H9 (cell line): Measurements from ENCODE around the gene ATCAY. TPM values are rescaled to one million over a fixed set of nuclear protein-coding genes. Genes with fewer than 3 reads are reported as not detected.
"Not testable (repeated sequence)": the region's sequence is repeated elsewhere in the genome, so short reads cannot be mapped to it uniquely, and the experiment has no call there.

ENCODE experiments used
- DNase-seq: peaks from one replicate; pipeline ENCODE4 v3.0.0-alpha.2; 2017
- H2AFZ ChIP-seq: one replicate; pipeline ENCODE4 v1.6.1; 2013; ENCODE audit warnings: mild to moderate bottlenecking, low read length, control low read depth, moderate library complexity
- H2AK5ac ChIP-seq: 2 replicates; pipeline ENCODE4 v1.6.1; 2013; ENCODE audit warnings: low read length, control low read depth, mixed read lengths; ENCODE audit not compliant: insufficient read length
- H2BK120ac ChIP-seq: one replicate; pipeline ENCODE4 v1.6.1; 2013; ENCODE audit warnings: low read depth, mild to moderate bottlenecking, low read length, control low read depth, inconsistent platforms; ENCODE audit not compliant: poor library complexity, severe bottlenecking
- H2BK12ac ChIP-seq: 2 replicates; pipeline ENCODE4 v1.6.1; 2013; ENCODE audit warnings: low read length, control low read depth, mixed read lengths, low read depth; ENCODE audit not compliant: insufficient read length
- H2BK15ac ChIP-seq: 2 replicates; pipeline ENCODE4 v1.6.1; 2013; ENCODE audit warnings: low read depth, low read length, control low read depth
- H2BK20ac ChIP-seq: one replicate; pipeline ENCODE4 v1.6.1; 2013; ENCODE audit warnings: low read depth, mild to moderate bottlenecking, low read length, control low read depth, inconsistent platforms; ENCODE audit not compliant: poor library complexity, severe bottlenecking
- H2BK5ac ChIP-seq: 2 replicates; pipeline ENCODE4 v1.6.1; 2013; ENCODE audit warnings: low read length, control low read depth, mixed read lengths; ENCODE audit not compliant: insufficient read length
- H3K14ac ChIP-seq: 2 replicates; pipeline ENCODE4 v1.6.1; 2013; ENCODE audit warnings: low read length, control low read depth; ENCODE audit not compliant: insufficient read depth
- H3K18ac ChIP-seq: 2 replicates; pipeline ENCODE4 v1.6.1; 2013; ENCODE audit warnings: low read depth, mild to moderate bottlenecking, mixed read lengths, low read length, control low read depth; ENCODE audit not compliant: insufficient read length
- H3K23ac ChIP-seq: 2 replicates; pipeline ENCODE4 v1.6.1; 2013; ENCODE audit warnings: low read length, control low read depth, mixed read lengths, low read depth; ENCODE audit not compliant: insufficient read length
- H3K23me2 ChIP-seq: 2 replicates; pipeline ENCODE4 v1.6.1; 2013; ENCODE audit warnings: low read depth, mild to moderate bottlenecking, mixed read lengths, low read length, control low read depth; ENCODE audit not compliant: insufficient read length, poor library complexity, severe bottlenecking
- H3K27ac ChIP-seq: 2 replicates; pipeline ENCODE4 v1.5.1; 2013; ENCODE audit warnings: low read length, control low read depth, mixed read lengths, low read depth; ENCODE audit not compliant: insufficient read length
- H3K27me3 ChIP-seq: 2 replicates; pipeline ENCODE4 v1.6.1; 2013; ENCODE audit warnings: low read length, control low read depth, inconsistent platforms; ENCODE audit not compliant: insufficient read depth
- H3K4ac ChIP-seq: 2 replicates; pipeline ENCODE4 v1.6.1; 2013; ENCODE audit warnings: low read depth, mild to moderate bottlenecking, control low read depth, inconsistent platforms, low read length, moderate library complexity
- H3K4me1 ChIP-seq: 2 replicates; pipeline ENCODE4 v1.6.1; 2013; ENCODE audit warnings: low read length, control low read depth, inconsistent platforms; ENCODE audit not compliant: insufficient read depth
- H3K4me2 ChIP-seq: 2 replicates; pipeline ENCODE4 v1.6.1; 2013; ENCODE audit warnings: low read length, control low read depth, mixed read lengths; ENCODE audit not compliant: insufficient read length, insufficient read depth
- H3K56ac ChIP-seq: 2 replicates; pipeline ENCODE4 v1.6.1; 2013; ENCODE audit warnings: low read depth, mild to moderate bottlenecking, mixed read lengths, low read length, control low read depth; ENCODE audit not compliant: insufficient read length
- H3K79me1 ChIP-seq: 2 replicates; pipeline ENCODE4 v1.6.1; 2013; ENCODE audit warnings: low read depth, mild to moderate bottlenecking, moderate library complexity, low read length, control low read depth, inconsistent platforms; ENCODE audit not compliant: insufficient read depth, poor library complexity, severe bottlenecking
- H3K79me2 ChIP-seq: 2 replicates; pipeline ENCODE4 v1.6.1; 2013; ENCODE audit warnings: low read length, control low read depth, inconsistent platforms; ENCODE audit not compliant: insufficient read depth
- H3K9ac ChIP-seq: 2 replicates; pipeline ENCODE4 v1.6.1; 2013; ENCODE audit warnings: low read length, control low read depth, mixed read lengths; ENCODE audit not compliant: insufficient read length; ENCODE audit errors: extremely low read depth
- H3K9me3 ChIP-seq: one replicate; pipeline ENCODE4 v1.6.1; 2013; ENCODE audit warnings: low read depth, low read length, inconsistent platforms; ENCODE audit not compliant: control insufficient read depth
- H3T11ph ChIP-seq: one replicate; pipeline ENCODE4 v1.6.1; 2013; ENCODE audit warnings: mild to moderate bottlenecking, low read length, control low read depth, inconsistent platforms
- H4K20me1 ChIP-seq: one replicate; pipeline ENCODE4 v1.6.1; 2013; ENCODE audit not compliant: control insufficient read depth, insufficient read length, insufficient read depth
- H4K5ac ChIP-seq: 2 replicates; pipeline ENCODE4 v1.6.1; 2013; ENCODE audit warnings: low read depth, mild to moderate bottlenecking, mixed read lengths, low read length, control low read depth; ENCODE audit not compliant: insufficient read length
- H4K8ac ChIP-seq: replicated peaks from 2 replicates; pipeline ENCODE4 v1.6.1; 2013; ENCODE audit warnings: low read length, control low read depth, mixed read lengths, low read depth; ENCODE audit not compliant: insufficient read length
- H4K91ac ChIP-seq: 2 replicates; pipeline ENCODE4 v1.6.1; 2013; ENCODE audit warnings: low read depth, mild to moderate bottlenecking, moderate library complexity, mixed read lengths, low read length, control low read depth; ENCODE audit not compliant: insufficient read length
- H3K27ac Mint-ChIP-seq, 3 experiments: 2 replicates in 2 of 3; 3 replicates in 1 of 3; pipeline ENCODE4 v1.8.0; 2020 to 2021; ENCODE audit warnings: mixed read lengths in 3 of 3, mild to moderate bottlenecking in 1 of 3, moderate library complexity in 1 of 3
- H3K27me3 Mint-ChIP-seq: 2 replicates; pipeline ENCODE4 v1.8.0; 2021; ENCODE audit warnings: low read depth, mild to moderate bottlenecking, moderate library complexity, mixed read lengths
- H3K36me3 Mint-ChIP-seq, 3 experiments: 2 replicates in 2 of 3; 3 replicates in 1 of 3; pipeline ENCODE4 v1.8.0; 2020 to 2021; ENCODE audit warnings: low read depth in 3 of 3, mixed read lengths in 3 of 3; ENCODE audit not compliant: insufficient read depth in 1 of 3
- H3K4me1 Mint-ChIP-seq, 2 experiments: 2 replicates each; pipeline ENCODE4 v1.8.0; 2020; ENCODE audit warnings: mixed read lengths in 2 of 2
- H3K4me3 Mint-ChIP-seq, 2 experiments: 2 replicates in 1 of 2; 3 replicates in 1 of 2; pipeline ENCODE4 v1.8.0; 2020 to 2021; ENCODE audit warnings: mild to moderate bottlenecking in 2 of 2, mixed read lengths in 2 of 2, moderate library complexity in 1 of 2
- H3K9me3 Mint-ChIP-seq, 2 experiments: 2 replicates in 1 of 2; 3 replicates in 1 of 2; pipeline ENCODE4 v1.8.0; 2020; ENCODE audit warnings: mild to moderate bottlenecking in 2 of 2, mixed read lengths in 2 of 2, moderate library complexity in 1 of 2
- WGBS: extraction: QIAGEN DNeasy Blood & Tissue Kit; methylation state at CpG from one replicate; pipeline ENCODE4 v1.1.7; 2013; ENCODE audit warnings: missing lambda C conversion rate, low lambda C conversion rate, mixed read lengths; ENCODE audit not compliant: insufficient read length; ENCODE audit errors: extremely low coverage; 5-methylcytosine and 5-hydroxymethylcytosine counted together
- total RNA-seq: library from RNA; stranded (reverse); gene quantifications from 2 replicates; pipeline ENCODE4 v1.2.1, GENCODE V29; 2021
- TF ChIP-seq, protein P1 (sequence below): fragments of 200-600 bp; sonication (generic); conservative IDR thresholded peaks from 3 replicates; pipeline ENCODE4 v1.8.0; 2021; ENCODE audit warnings: antibody characterized with exemption, mild to moderate bottlenecking

Gene ATCAY
- total RNA-seq, 1 experiment from 2014 or later = 12.2 TPM

DNA sequence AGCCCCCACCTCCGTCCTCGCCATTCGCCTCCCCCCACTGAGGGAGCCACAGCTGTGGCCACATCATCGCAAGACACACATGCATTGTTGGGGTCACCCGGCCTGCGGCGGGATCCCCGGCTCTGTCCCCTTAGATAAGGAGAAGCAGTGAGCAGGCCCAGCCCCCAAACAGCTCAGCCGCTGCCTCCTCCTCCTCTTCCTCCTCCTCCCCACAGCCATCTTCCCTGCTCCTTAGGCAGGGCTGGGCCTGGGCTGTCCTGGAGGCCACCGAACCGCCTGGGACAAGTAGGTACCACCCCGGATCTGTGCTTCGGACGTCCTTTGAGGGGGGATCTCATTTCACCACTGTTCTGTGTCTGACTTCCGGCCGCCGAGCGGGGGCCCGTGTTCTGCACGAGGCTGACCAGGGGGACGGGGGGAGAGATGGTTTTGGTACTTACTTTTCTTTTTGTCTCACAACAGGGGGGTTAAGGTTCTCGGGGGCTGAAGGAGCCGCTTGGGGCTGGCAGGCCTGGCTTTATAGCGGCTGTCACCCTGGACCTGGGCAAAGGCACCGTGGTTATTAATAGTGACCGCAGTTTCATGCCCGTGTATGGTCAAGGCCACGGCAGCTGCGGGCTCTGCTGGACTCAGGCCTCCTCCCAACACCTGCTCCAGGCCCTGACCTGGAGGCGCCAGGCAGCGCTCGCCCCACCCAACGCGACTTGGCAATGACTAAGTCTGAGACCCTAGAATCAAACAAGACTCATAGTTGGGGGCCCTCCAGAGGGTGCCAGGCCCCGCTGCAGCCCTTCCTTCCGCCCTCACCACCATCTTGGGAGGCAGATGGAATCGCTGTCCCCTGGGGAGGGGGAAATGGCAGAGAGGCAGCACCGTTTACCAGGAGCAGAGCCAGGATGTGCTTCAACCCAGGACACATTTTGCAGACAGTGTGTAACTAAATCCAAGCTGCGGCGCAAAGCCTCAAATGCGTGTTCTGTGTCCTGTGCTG is 70.7 kb downstream of the ATCAY start:
- Histone ChIP-seq H3T11ph (no peak overlapping the region), H3K56ac (no peak overlapping the region), H2BK12ac (no peak overlapping the region), H3K14ac (peak overlapping the region; percentile 37; the same call in 1 of the 2 replicates), H2BK5ac (no peak overlapping the region), H2BK120ac (no peak overlapping the region), H3K23me2 (no peaks in the 10 kb centered on the region), H3K4me2 (no peak overlapping the region), H4K20me1 (no peaks in the 10 kb centered on the region), H3K18ac (peak overlapping the region; percentile 17), H3K4ac (no peak overlapping the region), H3K9ac (no peak overlapping the region), H3K27ac (no peak overlapping the region), H3K23ac (no peak overlapping the region), H3K9me3 (no peaks in the 10 kb centered on the region), H2BK20ac (no peak overlapping the region), H3K27me3 (no peaks in the 10 kb centered on the region), H4K5ac (no peak overlapping the region), H4K8ac (no peak overlapping the region), H2BK15ac (no peak overlapping the region), H2AFZ (no peak overlapping the region), H4K91ac (no peak overlapping the region), H3K4me1 (no peaks in the 10 kb centered on the region), H3K79me2 (no peaks in the 10 kb centered on the region), H2AK5ac (no peak overlapping the region), H3K79me1 (no peaks in the 10 kb centered on the region)
- peak overlapping the region; percentile 39 to 87 (median 62); a peak in 3 of 7 replicates for H3K27ac Mint-ChIP-seq
- H3K27me3 Mint-ChIP-seq = no peaks in the 10 kb centered on the region; the same call in 1 of the 2 replicates
- H3K4me3 Mint-ChIP-seq = no peak overlapping the region; a peak in 1 of 5 replicates
- peaks cover 3 to 17% of the 10 kb centered on the region in 2 experiments; a peak in 3 of 4 replicates for H3K4me1 Mint-ChIP-seq
- TF ChIP-seq, protein P1, sequence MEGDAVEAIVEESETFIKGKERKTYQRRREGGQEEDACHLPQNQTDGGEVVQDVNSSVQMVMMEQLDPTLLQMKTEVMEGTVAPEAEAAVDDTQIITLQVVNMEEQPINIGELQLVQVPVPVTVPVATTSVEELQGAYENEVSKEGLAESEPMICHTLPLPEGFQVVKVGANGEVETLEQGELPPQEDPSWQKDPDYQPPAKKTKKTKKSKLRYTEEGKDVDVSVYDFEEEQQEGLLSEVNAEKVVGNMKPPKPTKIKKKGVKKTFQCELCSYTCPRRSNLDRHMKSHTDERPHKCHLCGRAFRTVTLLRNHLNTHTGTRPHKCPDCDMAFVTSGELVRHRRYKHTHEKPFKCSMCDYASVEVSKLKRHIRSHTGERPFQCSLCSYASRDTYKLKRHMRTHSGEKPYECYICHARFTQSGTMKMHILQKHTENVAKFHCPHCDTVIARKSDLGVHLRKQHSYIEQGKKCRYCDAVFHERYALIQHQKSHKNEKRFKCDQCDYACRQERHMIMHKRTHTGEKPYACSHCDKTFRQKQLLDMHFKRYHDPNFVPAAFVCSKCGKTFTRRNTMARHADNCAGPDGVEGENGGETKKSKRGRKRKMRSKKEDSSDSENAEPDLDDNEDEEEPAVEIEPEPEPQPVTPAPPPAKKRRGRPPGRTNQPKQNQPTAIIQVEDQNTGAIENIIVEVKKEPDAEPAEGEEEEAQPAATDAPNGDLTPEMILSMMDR = no peak
- no peak for DNase-seq
- no peaks in the 10 kb centered on the region for H3K9me3 Mint-ChIP-seq
- WGBS = no CpG with 5 or more reads among the region's 41 CpGs
- peaks cover 0 to 5% (median 0%) of the 10 kb centered on the region in 3 experiments; a peak in 3 of 7 replicates for H3K36me3 Mint-ChIP-seq

DNA sequence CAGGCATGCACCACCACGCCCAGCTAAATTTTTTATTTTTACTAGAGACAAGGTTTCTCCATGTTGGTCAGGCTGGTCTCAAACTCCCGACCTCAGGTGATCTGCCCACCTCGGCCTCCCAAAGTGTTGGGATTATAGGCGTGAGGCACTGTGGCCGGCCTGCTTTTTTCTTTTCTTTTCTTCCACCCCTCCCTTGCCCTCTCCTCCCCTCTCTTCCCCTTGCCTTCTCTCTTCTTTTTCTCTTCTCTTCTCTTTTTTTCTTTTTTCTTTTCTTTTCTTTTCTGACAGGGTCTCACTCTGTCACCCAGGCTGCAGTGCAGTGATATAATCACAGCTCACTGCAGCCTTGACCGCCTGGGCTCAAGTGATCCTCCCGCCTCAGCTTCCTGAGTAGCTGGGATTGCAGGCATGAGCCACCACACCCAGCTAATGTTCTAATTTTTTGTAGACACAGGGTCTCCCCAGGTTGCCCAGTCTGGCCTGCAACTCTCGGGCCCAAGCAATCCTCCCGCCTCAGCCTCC is 72.3 kb downstream of the ATCAY start:
- not testable (repeated sequence) for H3K27ac ChIP-seq, H3K14ac ChIP-seq, H4K20me1 ChIP-seq, H3K9ac ChIP-seq, H3K27me3 Mint-ChIP-seq, H3K4me1 ChIP-seq, H3K18ac ChIP-seq, H3K23me2 ChIP-seq, H3K23ac ChIP-seq, H2BK20ac ChIP-seq, H2BK12ac ChIP-seq, H2BK120ac ChIP-seq, H4K8ac ChIP-seq, H4K5ac ChIP-seq, H2BK5ac ChIP-seq, DNase-seq, H2BK15ac ChIP-seq, H2AK5ac ChIP-seq, H3K79me1 ChIP-seq, H3K56ac ChIP-seq, H3K4me2 ChIP-seq, H3K27me3 ChIP-seq, H3T11ph ChIP-seq, H3K9me3 Mint-ChIP-seq, H4K91ac ChIP-seq, H3K4ac ChIP-seq, H2AFZ ChIP-seq, H3K9me3 ChIP-seq, H3K4me3 Mint-ChIP-seq, H3K79me2 ChIP-seq
- Mint-ChIP-seq H3K4me1 (peaks cover 3 to 17% of the 10 kb centered on the region in 2 experiments; a peak in 3 of 4 replicates), H3K36me3 (peaks cover 0 to 14% (median 4%) of the 10 kb centered on the region in 3 experiments; a peak in 5 of 7 replicates), H3K27ac (peak overlapping the region; percentile 22 to 80 (median 70); a peak in 4 of 7 replicates)
- no CpG with 5 or more reads among the region's 9 CpGs for WGBS
